H1 (cell line): ENCODE data around the gene PEPD. TPM values are rescaled to one million over a fixed set of nuclear protein-coding genes. Genes with fewer than 3 reads are reported as not detected.
A peak's percentile ranks its signal among the peaks of the same experiment; 100 is the strongest.

Experiments used
- CTCF ChIA-PET: fragments of 300-600 bp; sonication (Branson Sonifier 250); formaldehyde crosslinking; loops from one replicate; lab custom pipeline; 2021; ENCODE audit not compliant: partially characterized antibody; lab: Charles Lee
- POLR2A ChIA-PET: fragments of 300-600 bp; sonication (Branson Sonifier 250); formaldehyde crosslinking; loops from one replicate; lab custom pipeline; 2021; ENCODE audit warnings: inconsistent platforms; ENCODE audit not compliant: partially characterized antibody; lab: Charles Lee
- DNase-seq, 2 experiments: peaks; one replicate each; pipeline versions ENCODE4 v3.0.0 to v3.0.0-alpha.2; 2010 to 2022; ENCODE audit warnings: low spot score in 2 of 2, low read depth in 1 of 2, mixed read lengths in 1 of 2
- FAIRE-seq: peaks from 2 replicates; lab custom pipeline; 2011; peaks lifted over from hg19 to GRCh38; lab: Jason Lieb, UNC
- H2AFZ ChIP-seq: 2 replicates; pipeline ENCODE4 v1.8.1; 2012; ENCODE audit warnings: low read length, inconsistent platforms
- H2AK5ac ChIP-seq: 2 replicates; pipeline ENCODE4 v1.6.1; 2013; ENCODE audit warnings: low read depth, low read length
- H2BK120ac ChIP-seq: replicated peaks from 2 replicates; pipeline ENCODE3; 2013; ENCODE audit warnings: low read depth, low read length, inconsistent platforms
- H2BK12ac ChIP-seq: 2 replicates; pipeline ENCODE4 v1.6.1; 2013; ENCODE audit warnings: low read depth, low read length
- H2BK15ac ChIP-seq: 2 replicates; pipeline ENCODE4 v1.6.1; 2013; ENCODE audit warnings: low read length
- H2BK20ac ChIP-seq: 2 replicates; pipeline ENCODE4 v1.6.1; 2013; ENCODE audit warnings: low read length
- H2BK5ac ChIP-seq: 2 replicates; pipeline ENCODE4 v1.6.1; 2013; ENCODE audit warnings: low read depth, low read length
- H3K14ac ChIP-seq: 2 replicates; pipeline ENCODE4 v1.6.1; 2013; ENCODE audit warnings: inconsistent platforms; ENCODE audit not compliant: insufficient read length
- H3K18ac ChIP-seq: 2 replicates; pipeline ENCODE4 v1.6.1; 2013; ENCODE audit warnings: low read length; ENCODE audit errors: extremely low read depth
- H3K23ac ChIP-seq: 2 replicates; pipeline ENCODE4 v1.6.1; 2013; ENCODE audit warnings: inconsistent platforms; ENCODE audit not compliant: insufficient read length
- H3K23me2 ChIP-seq: 2 replicates; pipeline ENCODE4 v1.6.1; 2013; ENCODE audit warnings: low read depth, low read length
- H3K27ac ChIP-seq: 2 replicates; pipeline ENCODE4 v1.6.1; 2011; ENCODE audit warnings: low read depth, low read length, inconsistent platforms
- H3K27me3 ChIP-seq, 4 experiments: replicated peaks in 1 of 4; 1 replicate in 1 of 4; 2 replicates in 3 of 4; pipeline versions ENCODE4 v1.6.1 to v1.8.1; 2011 to 2013; ENCODE audit warnings: low read length in 3 of 4, mild to moderate bottlenecking in 3 of 4, inconsistent platforms in 2 of 4, mixed read lengths in 2 of 4, moderate library complexity in 1 of 4; ENCODE audit not compliant: control insufficient read depth in 3 of 4, insufficient read depth in 3 of 4; ENCODE audit errors: extremely low read depth in 1 of 4
- H3K36me3 ChIP-seq, 4 experiments: 2 replicates each; pipeline versions ENCODE4 v1.6.1 to v1.8.1; 2011 to 2013; ENCODE audit warnings: mild to moderate bottlenecking in 4 of 4, low read length in 3 of 4, moderate library complexity in 2 of 4, control low read depth in 1 of 4, inconsistent platforms in 1 of 4; ENCODE audit not compliant: insufficient read depth in 4 of 4, control insufficient read depth in 2 of 4
- H3K4ac ChIP-seq: replicated peaks from 2 replicates; pipeline ENCODE3; 2013; ENCODE audit warnings: low read length, low read depth, mixed read lengths, inconsistent platforms; ENCODE audit not compliant: insufficient read length
- H3K4me1 ChIP-seq, 4 experiments: replicated peaks in 1 of 4; 1 replicate in 1 of 4; 2 replicates in 3 of 4; pipeline versions ENCODE4 v1.6.1 to v1.8.1; 2011 to 2013; ENCODE audit warnings: low read length in 3 of 4, inconsistent platforms in 2 of 4, mixed read lengths in 1 of 4; ENCODE audit not compliant: insufficient read depth in 4 of 4, control insufficient read depth in 3 of 4
- H3K4me2 ChIP-seq, 2 experiments: 2 replicates each; pipeline versions ENCODE4 v1.6.1 to v1.8.1; 2011 to 2013; ENCODE audit warnings: low read depth in 2 of 2, low read length in 2 of 2, control low read depth in 1 of 2, inconsistent platforms in 1 of 2, mild to moderate bottlenecking in 1 of 2; ENCODE audit not compliant: insufficient read depth in 1 of 2
- H3K4me3 ChIP-seq, 4 experiments: fragments of 200-600, 300-600 bp in 1 of 4; sonication (generic), shearing (Covaris generic), sonication (Bioruptor Twin) in 1 of 4; 2 replicates each; pipeline versions ENCODE4 v1.5.1 to v1.8.1; 2011 to 2016; ENCODE audit warnings: low read length in 4 of 4, low read depth in 3 of 4, control low read depth in 2 of 4, inconsistent platforms in 2 of 4, mild to moderate bottlenecking in 2 of 4, mixed read lengths in 1 of 4, moderate library complexity in 1 of 4; ENCODE audit not compliant: insufficient read depth in 2 of 4; ENCODE audit errors: extremely low read depth in 1 of 4
- H3K56ac ChIP-seq: replicated peaks from 2 replicates; pipeline ENCODE3; 2013; ENCODE audit warnings: low read depth, mild to moderate bottlenecking, mixed read lengths, low read length, inconsistent platforms; ENCODE audit not compliant: insufficient read length
- H3K79me1 ChIP-seq: 2 replicates; pipeline ENCODE4 v1.6.1; 2013; ENCODE audit warnings: low read depth, low read length, control low read depth
- H3K79me2 ChIP-seq, 2 experiments: 2 replicates each; pipeline versions ENCODE4 v1.6.1 to v1.8.1; 2012 to 2013; ENCODE audit warnings: low read length in 2 of 2, mild to moderate bottlenecking in 2 of 2, inconsistent platforms in 1 of 2; ENCODE audit not compliant: insufficient read depth in 2 of 2, control insufficient read depth in 1 of 2
- H3K9ac ChIP-seq, 4 experiments: replicated peaks in 1 of 4; 1 replicate in 1 of 4; 2 replicates in 3 of 4; pipeline versions ENCODE4 v1.6.1 to v1.8.1; 2011 to 2013; ENCODE audit warnings: low read depth in 3 of 4, low read length in 3 of 4, control low read depth in 2 of 4, mild to moderate bottlenecking in 2 of 4, moderate library complexity in 2 of 4, inconsistent platforms in 1 of 4; ENCODE audit errors: extremely low read depth in 1 of 4
- H3K9me3 ChIP-seq, 2 experiments: 2 replicates each; pipeline versions ENCODE4 v1.6.1 to v1.8.1; 2012 to 2013; ENCODE audit warnings: mild to moderate bottlenecking in 2 of 2, moderate library complexity in 2 of 2, control low read depth in 1 of 2, inconsistent platforms in 1 of 2, low read depth in 1 of 2, low read length in 1 of 2, mixed read lengths in 1 of 2; ENCODE audit not compliant: insufficient read depth in 2 of 2
- H4K20me1 ChIP-seq, 2 experiments: replicated peaks in 1 of 2; 2 replicates each; pipeline versions ENCODE3 to v1.8.1; 2011 to 2013; ENCODE audit warnings: inconsistent platforms in 2 of 2, low read length in 2 of 2, mild to moderate bottlenecking in 1 of 2; ENCODE audit not compliant: insufficient read depth in 2 of 2, control insufficient read depth in 1 of 2
- H4K5ac ChIP-seq: 2 replicates; pipeline ENCODE4 v1.6.1; 2013; ENCODE audit warnings: low read length, low read depth, mixed read lengths, inconsistent platforms; ENCODE audit not compliant: insufficient read length
- H4K8ac ChIP-seq: 2 replicates; pipeline ENCODE4 v1.8.0; 2013; ENCODE audit warnings: mild to moderate bottlenecking, moderate library complexity, low read length, inconsistent platforms; ENCODE audit not compliant: insufficient read depth; ENCODE audit errors: extremely low read depth
- H4K91ac ChIP-seq: replicated peaks from 2 replicates; pipeline ENCODE3; 2013; ENCODE audit warnings: low read length, mixed read lengths, inconsistent platforms; ENCODE audit not compliant: insufficient read length
- ASH2L ChIP-seq: fragments of 200-600, 300-600 bp; sonication (generic); IDR thresholded peaks from one replicate; pipeline ENCODE4 v1.7.1; 2017; ENCODE audit warnings: low read length
- BACH1 ChIP-seq: IDR thresholded peaks from 2 replicates; pipeline ENCODE4 v1.6.1; 2012; ENCODE audit warnings: low read length, improper control_type of control experiment
- BRCA1 ChIP-seq: IDR thresholded peaks from 2 replicates; pipeline ENCODE4 v1.6.1; 2012; ENCODE audit warnings: low read depth, low read length, improper control_type of control experiment
- EZH2 ChIP-seq: fragments of 200-600 bp; sonication (generic); IDR thresholded peaks from 2 replicates; pipeline ENCODE4 v1.7.1; 2012; ENCODE audit warnings: low read depth, mild to moderate bottlenecking, moderate library complexity, low read length, inconsistent platforms; ENCODE audit not compliant: severe bottlenecking
- KDM5A ChIP-seq: fragments of 200-600 bp; IDR thresholded peaks from 2 replicates; pipeline ENCODE4 v1.7.1; 2012; ENCODE audit warnings: mild to moderate bottlenecking, low read length, inconsistent platforms, mixed read lengths
- NRF1 ChIP-seq: IDR thresholded peaks from 2 replicates; pipeline ENCODE4 v1.6.1; 2011; ENCODE audit warnings: mild to moderate bottlenecking, low read depth, low read length, improper control_type of control experiment
- POLR2A ChIP-seq, 2 experiments: IDR thresholded peaks; 1 replicate in 1 of 2; 2 replicates in 1 of 2; pipeline ENCODE4 v1.6.1; 2011; ENCODE audit warnings: low read depth in 2 of 2, low read length in 2 of 2, mild to moderate bottlenecking in 2 of 2; ENCODE audit errors: control extremely low read depth in 1 of 2
- RNF2 ChIP-seq: fragments of 200-900, 300-1000 bp; sonication (generic); IDR thresholded peaks from 2 replicates; pipeline ENCODE4 v1.7.1; 2016; ENCODE audit warnings: borderline replicate concordance, low read depth, mild to moderate bottlenecking, antibody characterized with exemption, low read length; ENCODE audit not compliant: poor library complexity, severe bottlenecking; ENCODE audit errors: missing control alignments
- SIRT6 ChIP-seq: IDR thresholded peaks from one replicate; pipeline ENCODE4 v1.7.1; 2012; ENCODE audit warnings: low read length, inconsistent platforms
- SP2 ChIP-seq: IDR thresholded peaks from 2 replicates; pipeline ENCODE4 v1.6.1; 2012; ENCODE audit warnings: mild to moderate bottlenecking, low read length, inconsistent platforms
- SUZ12 ChIP-seq: fragments of 200-600 bp; sonication (generic); IDR thresholded peaks from 2 replicates; pipeline ENCODE4 v1.6.1; 2012; ENCODE audit warnings: mild to moderate bottlenecking, inconsistent platforms, low read length, moderate library complexity, mixed read lengths
- TAF1 ChIP-seq: IDR thresholded peaks from 2 replicates; pipeline ENCODE4 v1.6.1; 2011; ENCODE audit warnings: mild to moderate bottlenecking, low read depth, low read length
- TCF12 ChIP-seq: IDR thresholded peaks from 2 replicates; pipeline ENCODE4 v1.6.1; 2011; ENCODE audit warnings: low read depth, mild to moderate bottlenecking, low read length
- WGBS, 2 experiments: shearing (Covaris generic) in 1 of 2; methylation state at CpG; one replicate each; pipeline versions ENCODE4 v1.1.6 to v1.1.7; 2013 to 2015; ENCODE audit warnings: low lambda C conversion rate in 2 of 2, mixed read lengths in 2 of 2, inconsistent platforms in 1 of 2, low coverage in 1 of 2, missing lambda C conversion rate in 1 of 2; ENCODE audit not compliant: insufficient replicate concordance in 2 of 2, insufficient coverage in 1 of 2, insufficient read length in 1 of 2; ENCODE audit errors: extremely low coverage in 1 of 2, missing lambda C conversion rate in 1 of 2; 5-methylcytosine and 5-hydroxymethylcytosine counted together
- polyA plus RNA-seq, 7 experiments: library from polyadenylated mRNA; depleted of rRNA in 3 of 7; stranded (reverse) in 5 of 7; unstranded in 2 of 7; fragments of >200 nt in 5 of 7; fragments of 200-250 nt in 2 of 7; gene quantifications; 1 replicate in 5 of 7; 2 replicates in 1 of 7; 4 replicates in 1 of 7; pipeline versions ENCODE4 v1.2.1 to v1.2.3, GENCODE V29; 2011 to 2013; ENCODE audit warnings: missing spikeins in 2 of 7, mixed read lengths in 2 of 7
- total RNA-seq: library from RNA; stranded (reverse); fragmentation: NEBNext Ultra II Directional; extraction: Animal tissue kit (Norgen Biotek cat#: 25700); gene quantifications from 2 replicates; pipeline ENCODE4 v1.2.1, GENCODE V29; 2021

The PEPD gene
- total and polyA plus RNA-seq, 2 of the 8 experiments (the other 6 are each of a cell fraction or from before 2014, with no cell fraction given), result 84.1 to 178 TPM

- DNase-seq (no peak), FAIRE-seq (no peak)
- Histone ChIP-seq H2AFZ (no peak overlapping the region), H2BK15ac (no peak overlapping the region), H2BK120ac (no peak overlapping the region), H2BK20ac (no peak overlapping the region), H3K27ac (no peak overlapping the region), H3K9ac (no peak overlapping the region), H2AK5ac (0 out of 2 replicates have a peak overlapping the region, but pooled peaks have one; percentile 39), H3K9me3 (no peaks in the 10 kb centered on the region), H3K56ac (no peak overlapping the region), H4K8ac (0 out of 2 replicates have a peak overlapping the region, but pooled peaks have one; percentile 9), H3K27me3 (no peaks in the 10 kb centered on the region), H3K14ac (no peak overlapping the region), H4K91ac (no peak overlapping the region), H3K18ac (no peak overlapping the region), H2BK12ac (no peak overlapping the region), H3K4me1 (peaks cover 0 to 14% (median 8%) of the 10 kb centered on the region in 4 experiments; a peak in 4 of 7 replicates), H3K79me2 (no peaks in the 10 kb centered on the region), H3K23me2 (no peaks in the 10 kb centered on the region), H4K20me1 (peaks cover 5 to 18% of the 10 kb centered on the region in 2 experiments), H2BK5ac (0 out of 2 replicates have a peak overlapping the region, but pooled peaks have one; percentile 52), H4K5ac (no peak overlapping the region), H3K4me3 (no peak overlapping the region), H3K79me1 (peaks cover 4% of the 10 kb centered on the region; the same call in 1 of the 2 replicates), H3K36me3 (no peaks in the 10 kb centered on the region), H3K4ac (no peak overlapping the region), H3K4me2 (no peak overlapping the region), H3K23ac (no peak overlapping the region)
- ChIA-PET POLR2A (interaction anchor here (1.3 to 1.4 kb wide), 2 partner anchors 12 to 19 kb away, joined by 3 to 4 read pairs; no protein-coding TSS in a partner anchor), CTCF (interaction anchor here (0.9 to 24.5 kb wide), 8 partner anchors 10 to 209 kb away, joined by 3 to 426 read pairs (median 3); no protein-coding TSS in a partner anchor)
- 87% methylated on average over 17 of the region's 21 CpGs; no CpG with 5 or more reads in 1 of the 2 experiments for WGBS, 2 experiments
- no peak for TF ChIP-seq BACH1
- no peak for TF ChIP-seq ASH2L
- no peak for TF ChIP-seq SP2
- TF ChIP-seq RNF2, result no peak
- no peak for TF ChIP-seq TAF1
- TF ChIP-seq POLR2A (IDR thresholded peaks at IDR 0.05; ENCODE audit: control extremely low read depth in 1 of 2, low read depth in 2 of 2, low read length in 2 of 2), result no peak
- no peak for TF ChIP-seq TCF12
- no peak for TF ChIP-seq BRCA1
- TF ChIP-seq KDM5A, result no peak
- no peak for TF ChIP-seq SUZ12
- no peak for TF ChIP-seq SIRT6
- no peak for TF ChIP-seq EZH2
- TF ChIP-seq NRF1, result no peak
Measured at GRCh38 chr19:33393286-33394005, 128.1 kb downstream of the PEPD start.
